Measurements from ENCODE around the gene RAPGEF3.

RAPGEF3 gene

GRCh38 chr12:47789712-47790489, 31.2 kb upstream of the RAPGEF3 start:
- no peak for DNase-seq

DNA sequence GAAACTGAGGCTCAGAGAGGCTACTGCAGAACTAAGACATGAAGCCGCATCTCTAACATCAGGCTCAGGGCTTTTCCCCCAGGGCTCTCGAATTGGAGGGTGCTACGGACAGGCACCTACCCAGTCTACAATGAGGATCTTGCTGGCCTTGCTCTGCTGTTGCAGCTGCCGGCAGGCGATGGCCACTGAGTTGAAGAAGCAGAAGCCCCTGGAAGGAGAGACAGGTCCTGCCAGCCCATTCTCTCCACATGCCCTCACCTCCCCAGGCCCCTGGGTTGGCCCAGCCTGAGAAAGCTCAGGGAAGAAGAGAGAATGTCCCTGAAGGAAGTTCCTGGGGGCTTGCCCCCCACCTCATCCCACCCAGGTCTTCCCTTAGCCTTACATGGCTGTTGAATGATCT, 30.5 kb upstream of the RAPGEF3 start:
- no peak for DNase-seq

- DNase-seq = no peak
Observed at GRCh38 chr12:47787596-47788319, 29.1 kb upstream of the RAPGEF3 start.

DNA sequence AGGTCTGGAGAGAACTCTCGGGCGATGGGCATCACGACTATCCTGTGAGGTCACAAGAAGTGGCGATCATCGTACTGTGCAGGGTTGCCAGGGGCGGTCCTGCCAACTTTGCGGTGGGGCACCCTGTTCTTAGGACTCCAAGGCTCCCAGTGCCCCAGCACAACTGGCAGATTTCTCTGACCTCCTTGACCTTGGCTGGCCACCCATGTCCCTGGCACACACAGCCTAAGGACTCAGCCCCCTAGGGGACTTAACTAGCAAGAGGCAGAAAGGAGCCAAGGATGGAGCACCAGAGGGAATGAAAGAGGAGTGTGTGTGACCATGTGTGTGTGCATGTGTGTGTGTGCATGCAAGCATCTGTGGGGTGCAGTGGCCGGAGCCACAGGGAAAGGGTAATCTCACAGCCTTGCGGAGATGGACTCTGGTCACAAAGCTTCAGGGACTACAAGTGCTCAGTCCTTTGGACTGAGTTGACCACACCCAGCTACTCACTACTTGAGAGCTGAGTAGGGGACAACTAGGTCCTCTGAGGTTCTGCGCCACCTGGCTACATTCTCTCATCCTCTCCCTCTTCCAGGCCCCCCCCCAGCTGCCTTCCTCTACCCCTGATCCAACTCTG, 28.1 kb upstream of the RAPGEF3 start:
- DNase-seq = no peak

DNA sequence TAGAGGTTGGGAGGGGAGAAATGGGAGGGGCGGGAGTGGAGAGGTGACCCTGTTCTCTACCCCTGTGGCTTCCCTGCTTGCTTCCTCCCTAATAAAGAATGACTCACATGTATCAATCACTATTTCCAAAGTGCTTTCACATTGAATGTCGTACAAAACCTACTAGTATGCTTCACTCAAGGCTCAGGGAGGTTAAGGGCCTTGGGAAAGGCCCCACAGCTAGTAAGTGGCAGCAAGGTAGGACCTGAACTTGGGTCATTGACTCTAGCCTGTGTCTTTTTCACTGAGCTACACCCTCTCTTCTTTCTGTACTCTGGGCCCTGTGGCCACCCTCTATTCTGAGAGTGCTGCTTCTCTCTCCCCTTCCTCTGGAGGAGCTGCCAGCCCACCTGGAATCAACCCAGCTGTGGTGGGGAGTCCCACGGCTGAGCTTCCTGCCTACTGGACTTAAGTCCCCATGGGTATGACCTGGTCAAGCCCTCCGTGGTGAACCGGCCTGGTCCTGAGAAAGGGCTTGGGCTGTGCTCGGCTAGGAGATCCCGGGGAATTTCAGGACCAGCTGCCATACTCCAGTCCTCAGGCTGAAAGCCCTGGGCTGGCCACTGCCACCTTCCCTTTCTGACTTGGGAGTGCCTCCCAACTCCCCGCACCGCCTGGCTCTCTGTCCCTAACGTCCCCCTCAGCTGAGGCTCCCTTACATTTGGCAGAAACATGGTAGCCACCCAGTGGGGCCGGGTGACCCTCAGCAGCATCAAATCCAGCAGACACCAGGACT, 27.4 kb upstream of the RAPGEF3 start:
- DNase-seq = no peak

GRCh38 chr12:47785036-47785886, 26.6 kb upstream of the RAPGEF3 start:
- DNase-seq = no peak

DNA sequence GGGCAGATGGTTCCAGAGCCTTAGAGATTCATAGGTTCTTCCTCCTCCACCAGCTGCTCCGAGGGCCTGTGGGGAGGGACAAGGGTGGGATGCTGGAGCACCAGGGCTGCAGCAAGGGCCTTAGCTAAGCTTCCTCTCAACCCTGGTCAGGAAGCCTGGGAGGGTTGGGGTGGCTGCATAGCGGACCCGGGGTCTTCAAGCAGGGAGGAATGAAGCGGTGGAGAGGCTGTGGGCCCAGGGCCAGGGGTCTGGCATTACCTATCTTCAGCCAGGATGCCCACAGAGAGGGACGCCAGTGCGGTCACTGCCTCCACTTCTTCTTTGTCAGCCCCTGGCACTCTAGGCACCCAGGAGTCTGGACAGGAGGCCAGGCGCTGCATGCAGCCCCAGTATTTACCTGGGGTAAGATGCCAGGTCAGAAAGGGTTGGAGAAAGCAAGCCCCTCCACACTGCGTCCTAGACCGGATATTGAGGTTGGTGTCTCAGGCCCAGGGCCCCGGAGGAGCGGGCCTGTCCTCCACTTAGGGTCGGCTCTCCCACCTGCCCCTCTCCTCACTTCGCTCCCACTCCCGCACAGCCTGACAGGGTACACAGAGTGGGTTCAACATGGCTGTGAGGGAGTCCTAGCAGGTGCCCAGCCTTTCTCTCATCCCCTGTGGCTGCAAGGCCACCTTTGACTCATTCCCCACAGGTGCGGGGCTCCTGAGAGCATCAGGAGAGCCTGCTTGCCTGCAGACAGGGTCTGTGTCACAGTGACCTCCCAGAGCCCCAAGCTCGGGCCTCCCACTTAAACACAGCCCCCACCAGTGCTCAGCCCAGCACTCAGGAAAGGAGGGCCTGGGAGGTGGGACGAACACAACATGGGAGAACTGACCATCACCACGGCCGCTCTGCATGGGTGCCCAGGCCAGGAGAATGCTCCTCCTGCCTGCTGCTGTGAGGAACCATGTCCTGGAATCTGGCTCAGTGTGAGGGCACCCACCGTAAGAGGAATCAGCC, 25.4 kb upstream of the RAPGEF3 start:
- no peak for DNase-seq

DNA sequence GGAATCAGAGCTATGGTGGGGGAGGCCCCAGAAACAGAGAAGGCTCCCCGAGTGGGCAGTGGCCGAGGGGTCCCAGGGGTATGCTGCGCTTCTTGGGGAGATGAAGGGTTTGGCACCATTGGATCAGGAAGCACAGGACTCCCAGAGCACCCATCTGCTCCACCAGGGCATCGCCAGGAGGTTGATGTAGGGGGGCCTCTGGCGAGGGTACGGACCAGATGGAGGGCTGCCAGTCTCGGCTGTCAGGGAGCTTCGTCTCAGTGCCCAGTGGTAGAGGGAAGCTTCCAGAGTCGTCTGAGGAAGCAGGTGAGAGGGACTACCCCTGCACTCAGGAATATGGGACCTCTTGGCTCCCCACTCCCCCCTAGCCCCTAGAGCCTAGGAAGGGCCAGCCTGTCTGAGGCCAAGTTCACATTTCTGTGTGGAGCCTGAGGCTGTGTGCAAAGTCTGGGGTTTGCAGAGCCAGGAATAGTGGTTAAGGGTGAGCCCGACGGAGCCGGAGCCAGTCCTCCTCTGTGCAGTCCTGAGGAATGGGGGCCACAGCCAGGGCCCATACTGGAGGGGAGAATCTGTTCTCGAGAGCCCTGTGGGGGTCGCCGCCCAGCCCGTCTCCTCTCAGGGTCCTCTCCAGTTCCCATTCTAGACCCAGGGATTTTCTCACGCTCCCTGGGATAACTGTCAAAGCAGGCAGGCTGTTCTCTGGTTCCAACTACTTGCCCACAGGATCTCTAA, 24.5 kb upstream of the RAPGEF3 start:
- DNase-seq = no peak

GRCh38 chr12:47782372-47782770, 23.7 kb upstream of the RAPGEF3 start:
- DNase-seq = no peak

- DNase-seq = no peak
Observed at GRCh38 chr12:47781479-47782371, 23.0 kb upstream of the RAPGEF3 start.

DNA sequence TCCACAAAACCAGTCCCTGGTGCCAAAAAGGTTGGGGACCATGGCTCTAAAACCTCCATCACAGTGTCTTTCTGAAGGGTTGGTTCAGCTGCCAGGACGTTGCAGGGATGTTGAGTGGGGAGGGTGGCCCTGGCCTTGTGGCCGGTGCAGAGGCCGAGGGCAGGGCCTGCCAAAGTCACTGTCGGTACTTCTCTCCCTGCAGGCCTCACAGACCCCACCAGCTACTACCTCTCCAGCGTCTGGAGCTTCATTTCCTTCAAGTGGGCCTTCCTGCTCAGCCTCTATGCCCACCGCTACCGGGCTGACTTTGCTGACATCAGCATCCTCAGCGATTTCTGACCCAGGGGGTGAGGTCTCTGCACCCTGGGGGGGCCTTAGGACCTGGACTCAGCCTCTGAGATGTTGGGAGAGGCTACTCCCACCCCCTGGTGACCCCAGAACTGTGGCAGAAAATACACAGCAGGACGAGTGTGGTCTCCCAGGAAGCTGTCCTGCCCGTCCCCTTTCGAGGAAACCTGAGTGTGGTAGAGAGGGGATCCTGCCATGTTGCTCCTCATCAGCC, 21.3 kb upstream of the RAPGEF3 start:
- no peak for DNase-seq

GRCh38 chr12:47779301-47779942, 20.7 kb upstream of the RAPGEF3 start:
- peak; percentile 89 to 94 (median 92) for DNase-seq

GRCh38 chr12:47778881-47779280, 20.2 kb upstream of the RAPGEF3 start:
- DNase-seq = no peak

- peak; percentile 44 to 70 (median 64) for DNase-seq
Observed at GRCh38 chr12:47777741-47778558, 19.3 kb upstream of the RAPGEF3 start.

DNA sequence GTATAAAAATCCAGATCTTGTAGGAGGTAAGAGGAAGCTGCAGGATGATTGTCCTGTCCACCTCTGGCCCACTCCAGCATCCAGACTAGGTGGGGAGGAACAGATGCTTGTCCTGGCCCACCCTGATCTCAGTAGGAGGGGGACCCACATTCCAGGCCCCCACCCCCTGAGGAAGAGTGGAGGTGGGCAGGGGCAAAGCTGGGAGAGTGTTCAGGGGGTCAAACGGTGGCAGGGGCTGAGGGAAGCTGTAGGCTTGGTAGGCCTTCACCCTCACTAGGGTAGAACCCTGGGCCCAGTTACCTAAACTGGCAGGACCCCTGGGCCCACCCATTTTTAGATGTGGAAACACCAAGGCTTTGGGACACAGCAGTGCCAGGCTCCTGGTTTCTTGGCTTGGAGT, 18.5 kb upstream of the RAPGEF3 start:
- DNase-seq = no peak

- DNase-seq = peak; percentile 60 to 85 (median 82)
Observed at GRCh38 chr12:47776471-47777143, 17.9 kb upstream of the RAPGEF3 start.

Data from suppressor macrophage (primary cell).